Tibial nerve (tissue), 3 donors: ENCODE data around the gene CFAP54.

Experiments used
- POLR2A ChIP-seq, 2 donors: fragments of 450-650 bp; IDR thresholded peaks; one replicate each; pipeline ENCODE4 v1.6.1; 2017; ENCODE audit warnings: antibody characterized with exemption in 2 of 2, mild to moderate bottlenecking in 2 of 2, moderate library complexity in 2 of 2
- TF ChIP-seq, protein P1 (sequence below), 5 experiments: fragments of 200-600 bp in 3 of 5; fragments of 450-650 bp in 2 of 5; sonication (generic) in 3 of 5; IDR thresholded peaks; one replicate each; pipeline ENCODE4 v1.5.1; 2016 to 2019; ENCODE audit warnings: antibody characterized with exemption in 5 of 5, mild to moderate bottlenecking in 3 of 5, moderate library complexity in 2 of 5

DNA sequence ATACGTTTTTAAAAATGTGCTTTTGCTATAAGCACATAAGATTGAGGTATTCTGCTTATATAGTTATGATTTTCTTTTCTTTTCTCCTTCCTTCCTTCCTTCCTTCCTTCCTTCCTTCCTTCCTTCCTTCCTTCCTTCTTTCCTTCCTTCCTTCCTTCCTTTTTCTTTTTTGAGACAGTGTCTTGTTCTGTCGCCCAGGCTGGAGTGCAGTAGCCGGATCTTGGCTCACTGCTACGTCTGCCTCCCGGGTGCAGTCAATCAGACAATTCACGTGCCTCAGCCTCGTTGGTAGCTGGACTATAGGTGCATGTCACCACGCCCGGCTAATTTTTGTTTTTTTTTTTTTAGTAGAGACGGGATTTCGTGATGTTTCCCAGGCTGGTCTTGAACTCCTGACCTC lies 5.8 kb downstream of the CFAP54 start:
- TF ChIP-seq, protein P1, sequence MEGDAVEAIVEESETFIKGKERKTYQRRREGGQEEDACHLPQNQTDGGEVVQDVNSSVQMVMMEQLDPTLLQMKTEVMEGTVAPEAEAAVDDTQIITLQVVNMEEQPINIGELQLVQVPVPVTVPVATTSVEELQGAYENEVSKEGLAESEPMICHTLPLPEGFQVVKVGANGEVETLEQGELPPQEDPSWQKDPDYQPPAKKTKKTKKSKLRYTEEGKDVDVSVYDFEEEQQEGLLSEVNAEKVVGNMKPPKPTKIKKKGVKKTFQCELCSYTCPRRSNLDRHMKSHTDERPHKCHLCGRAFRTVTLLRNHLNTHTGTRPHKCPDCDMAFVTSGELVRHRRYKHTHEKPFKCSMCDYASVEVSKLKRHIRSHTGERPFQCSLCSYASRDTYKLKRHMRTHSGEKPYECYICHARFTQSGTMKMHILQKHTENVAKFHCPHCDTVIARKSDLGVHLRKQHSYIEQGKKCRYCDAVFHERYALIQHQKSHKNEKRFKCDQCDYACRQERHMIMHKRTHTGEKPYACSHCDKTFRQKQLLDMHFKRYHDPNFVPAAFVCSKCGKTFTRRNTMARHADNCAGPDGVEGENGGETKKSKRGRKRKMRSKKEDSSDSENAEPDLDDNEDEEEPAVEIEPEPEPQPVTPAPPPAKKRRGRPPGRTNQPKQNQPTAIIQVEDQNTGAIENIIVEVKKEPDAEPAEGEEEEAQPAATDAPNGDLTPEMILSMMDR (IDR thresholded peaks at IDR 0.05): no peak
- no peak for TF ChIP-seq POLR2A (IDR thresholded peaks at IDR 0.05)
